ENCODE data around the gene NXPE2. TPM values are rescaled to one million over a fixed set of nuclear protein-coding genes. Genes with fewer than 3 reads are reported as not detected.

Gene NXPE2
- total RNA-seq, 1 experiment from 2014 or later, result 0.11 TPM

GRCh38 chr11:114685097-114685496, 6.8 kb downstream of the NXPE2 start:
- no peaks in the 10 kb centered on the region for H3K27me3 ChIP-seq (ENCODE audit: insufficient read depth, low read length)
- H3K4me2 ChIP-seq (ENCODE audit: insufficient read depth, insufficient read length, low read length), result no peak overlapping the region
- Mint-ChIP-seq H3K4me3 (no peak overlapping the region), H3K36me3 (ENCODE audit: insufficient read depth in 1 of 3, low read depth in 3 of 3) (peaks cover 14 to 27% (median 26%) of the 10 kb centered on the region in 3 experiments; a peak in 6 of 7 replicates), H3K9me3 (peaks cover 68 to 71% of the 10 kb centered on the region in 2 experiments), H3K4me1 (no peaks in the 10 kb centered on the region), H3K27ac (no peak overlapping the region), H3K27me3 (ENCODE audit: low read depth) (no peaks in the 10 kb centered on the region; the same call in 1 of the 2 replicates)
- no peak overlapping the region for H4K91ac ChIP-seq (ENCODE audit: insufficient read length, low read depth, low read length)
- WGBS (ENCODE audit: extremely low coverage, insufficient read length, low lambda C conversion rate), result no CpG with 5 or more reads among the region's 1 CpG
- H2BK5ac ChIP-seq (ENCODE audit: insufficient read length, low read length), result no peak overlapping the region
- H2BK20ac ChIP-seq (ENCODE audit: low read depth, low read length, poor library complexity, severe bottlenecking), result no peak overlapping the region
- no peak overlapping the region for H3K23ac ChIP-seq (ENCODE audit: insufficient read length, low read depth, low read length)
- H4K5ac ChIP-seq (ENCODE audit: insufficient read length, low read depth, low read length), result no peak overlapping the region
- H3K18ac ChIP-seq (ENCODE audit: insufficient read length, low read depth, low read length), result no peak overlapping the region
- H2BK120ac ChIP-seq (ENCODE audit: low read depth, low read length, poor library complexity, severe bottlenecking), result no peak overlapping the region
- H4K20me1 ChIP-seq (ENCODE audit: control insufficient read depth, insufficient read depth, insufficient read length), result no peaks in the 10 kb centered on the region
- no peak overlapping the region for H2BK12ac ChIP-seq (ENCODE audit: insufficient read length, low read depth, low read length)
- no peak for DNase-seq
- H3K56ac ChIP-seq (ENCODE audit: insufficient read length, low read depth, low read length), result no peak overlapping the region
- H3K9ac ChIP-seq (ENCODE audit: extremely low read depth, insufficient read length, low read length), result no peak overlapping the region
- H3K27ac ChIP-seq (ENCODE audit: insufficient read length, low read depth, low read length), result no peak overlapping the region
- H2AFZ ChIP-seq (ENCODE audit: low read length), result no peak overlapping the region
- no peaks in the 10 kb centered on the region for H3K79me2 ChIP-seq (ENCODE audit: insufficient read depth, low read length)
- H3K4ac ChIP-seq (ENCODE audit: low read depth, low read length), result no peak overlapping the region
- H3K79me1 ChIP-seq (ENCODE audit: insufficient read depth, low read depth, low read length, poor library complexity, severe bottlenecking), result no peaks in the 10 kb centered on the region
- H2AK5ac ChIP-seq (ENCODE audit: insufficient read length, low read length), result no peak overlapping the region
- no peak overlapping the region for H2BK15ac ChIP-seq (ENCODE audit: low read depth, low read length)
- H3K4me1 ChIP-seq (ENCODE audit: insufficient read depth, low read length), result no peaks in the 10 kb centered on the region
- no peak overlapping the region for H3T11ph ChIP-seq (ENCODE audit: low read length)
- no peaks in the 10 kb centered on the region for H3K23me2 ChIP-seq (ENCODE audit: insufficient read length, low read depth, low read length, poor library complexity, severe bottlenecking)
- H3K14ac ChIP-seq (ENCODE audit: insufficient read depth, low read length), result no peak overlapping the region
- H3K9me3 ChIP-seq (ENCODE audit: control insufficient read depth, low read depth, low read length), result peaks cover 7% of the 10 kb centered on the region
- no peak overlapping the region for H4K8ac ChIP-seq (replicated peaks; ENCODE audit: insufficient read length, low read depth, low read length)
- TF ChIP-seq, protein P1, sequence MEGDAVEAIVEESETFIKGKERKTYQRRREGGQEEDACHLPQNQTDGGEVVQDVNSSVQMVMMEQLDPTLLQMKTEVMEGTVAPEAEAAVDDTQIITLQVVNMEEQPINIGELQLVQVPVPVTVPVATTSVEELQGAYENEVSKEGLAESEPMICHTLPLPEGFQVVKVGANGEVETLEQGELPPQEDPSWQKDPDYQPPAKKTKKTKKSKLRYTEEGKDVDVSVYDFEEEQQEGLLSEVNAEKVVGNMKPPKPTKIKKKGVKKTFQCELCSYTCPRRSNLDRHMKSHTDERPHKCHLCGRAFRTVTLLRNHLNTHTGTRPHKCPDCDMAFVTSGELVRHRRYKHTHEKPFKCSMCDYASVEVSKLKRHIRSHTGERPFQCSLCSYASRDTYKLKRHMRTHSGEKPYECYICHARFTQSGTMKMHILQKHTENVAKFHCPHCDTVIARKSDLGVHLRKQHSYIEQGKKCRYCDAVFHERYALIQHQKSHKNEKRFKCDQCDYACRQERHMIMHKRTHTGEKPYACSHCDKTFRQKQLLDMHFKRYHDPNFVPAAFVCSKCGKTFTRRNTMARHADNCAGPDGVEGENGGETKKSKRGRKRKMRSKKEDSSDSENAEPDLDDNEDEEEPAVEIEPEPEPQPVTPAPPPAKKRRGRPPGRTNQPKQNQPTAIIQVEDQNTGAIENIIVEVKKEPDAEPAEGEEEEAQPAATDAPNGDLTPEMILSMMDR (conservative IDR thresholded peaks at IDR 0.05), result no peak

Data from H9 (cell line).